ENCODE data around the gene GLCCI1.
A peak's percentile ranks its signal among the peaks of the same experiment; 100 is the strongest.
"Not testable (repeated sequence)": the region's sequence is repeated elsewhere in the genome, so short reads cannot be mapped to it uniquely, and the experiment has no call there.

GLCCI1 gene

GRCh38 chr7:7992506-7992905 lies 23.9 kb downstream of the GLCCI1 start:
- DNase-seq: no peak

DNA sequence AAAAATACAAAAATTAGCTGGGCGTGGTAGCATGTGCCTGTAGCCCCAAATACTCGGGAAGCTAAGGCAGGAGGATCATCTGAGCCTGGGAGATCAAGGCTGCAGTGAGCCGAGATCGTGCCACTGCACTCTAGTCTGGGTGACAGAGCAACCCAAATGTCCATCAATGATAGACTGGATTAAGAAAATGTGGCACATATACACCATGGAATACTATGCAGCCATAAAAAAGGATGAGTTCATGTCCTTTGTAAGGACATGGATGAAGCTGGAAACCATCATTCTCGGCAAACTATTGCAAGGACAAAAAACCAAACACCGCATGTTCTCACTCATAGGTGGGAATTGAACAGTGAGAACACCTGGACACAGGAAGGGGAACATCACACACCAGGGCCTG lies 26.8 kb downstream of the GLCCI1 start:
- DNase-seq: not testable (repeated sequence)

GRCh38 chr7:7996568-7996967 lies 28.0 kb downstream of the GLCCI1 start:
- DNase-seq: no peak

GRCh38 chr7:8000315-8000941 lies 31.8 kb downstream of the GLCCI1 start:
- no peak for DNase-seq

GRCh38 chr7:8003077-8003476 lies 34.5 kb downstream of the GLCCI1 start:
- no peak for DNase-seq

GRCh38 chr7:8005279-8005678 lies 36.7 kb downstream of the GLCCI1 start:
- no peak for DNase-seq

DNA sequence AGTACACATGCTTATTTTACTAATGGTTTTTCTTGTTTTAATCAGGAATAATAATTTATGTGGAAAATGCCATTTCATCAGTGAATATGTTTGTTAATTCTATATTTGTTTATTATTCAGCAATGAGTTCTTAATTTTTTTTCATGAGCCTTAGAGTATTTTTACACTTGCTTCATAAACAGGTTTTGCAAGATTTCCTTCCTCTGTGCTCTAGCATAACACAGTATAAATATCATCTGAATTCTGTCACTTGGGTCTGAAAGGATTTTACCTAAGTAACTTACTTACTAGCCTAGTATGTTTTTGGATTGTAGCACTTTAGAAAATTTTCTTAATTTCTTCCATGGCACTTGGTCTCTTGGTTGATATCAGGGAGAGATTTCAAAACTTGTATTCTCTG lies 45.8 kb downstream of the GLCCI1 start:
- no peak for DNase-seq

- DNase-seq: peak; percentile 58
Measured at GRCh38 chr7:8015100-8015745, 46.6 kb downstream of the GLCCI1 start.

GRCh38 chr7:8015746-8016120 lies 47.1 kb downstream of the GLCCI1 start:
- no peak for DNase-seq

- DNase-seq: no peak
Measured at GRCh38 chr7:8017423-8017822, 48.8 kb downstream of the GLCCI1 start.

DNA sequence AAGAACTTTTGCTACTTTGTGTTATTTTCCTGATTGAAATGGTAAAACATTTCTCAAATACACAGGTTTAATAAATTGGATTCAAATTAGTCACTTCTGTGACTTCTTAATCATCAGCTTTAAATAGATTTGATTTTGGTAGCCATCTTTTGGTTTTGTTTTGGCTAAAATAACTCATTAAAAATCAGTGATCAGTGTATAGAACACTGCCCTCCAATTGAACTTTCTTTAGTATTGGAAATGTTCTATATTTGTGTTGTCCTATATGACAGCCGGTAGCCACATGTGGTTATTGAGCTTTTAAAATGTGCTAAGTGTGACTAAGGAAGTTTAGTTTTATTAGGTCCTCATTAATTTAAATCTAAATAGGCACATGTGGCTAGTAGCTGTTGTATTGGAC lies 50.4 kb downstream of the GLCCI1 start:
- no peak for DNase-seq

DNA sequence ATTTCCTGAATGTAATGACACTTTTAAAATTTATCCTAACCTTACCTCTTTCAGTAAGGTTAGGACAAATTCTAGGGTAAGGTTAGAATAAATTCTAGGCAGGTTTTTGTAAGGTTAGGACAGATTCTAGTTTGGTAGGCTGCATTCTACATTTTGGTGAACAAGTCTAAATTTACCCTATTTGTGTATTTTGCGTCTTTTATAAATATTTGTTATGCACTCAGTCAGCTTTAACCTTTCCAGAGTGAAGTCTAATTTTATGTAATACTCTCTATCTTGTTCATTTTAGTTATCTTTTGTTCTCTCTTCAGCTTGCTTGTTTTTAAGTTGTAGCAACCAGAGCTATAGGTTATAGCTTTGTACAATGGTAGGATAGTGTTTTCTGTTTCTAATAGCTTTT lies 54.0 kb downstream of the GLCCI1 start:
- no peak for DNase-seq

GRCh38 chr7:8035192-8035591 lies 66.6 kb downstream of the GLCCI1 start:
- no peak for DNase-seq

DNA sequence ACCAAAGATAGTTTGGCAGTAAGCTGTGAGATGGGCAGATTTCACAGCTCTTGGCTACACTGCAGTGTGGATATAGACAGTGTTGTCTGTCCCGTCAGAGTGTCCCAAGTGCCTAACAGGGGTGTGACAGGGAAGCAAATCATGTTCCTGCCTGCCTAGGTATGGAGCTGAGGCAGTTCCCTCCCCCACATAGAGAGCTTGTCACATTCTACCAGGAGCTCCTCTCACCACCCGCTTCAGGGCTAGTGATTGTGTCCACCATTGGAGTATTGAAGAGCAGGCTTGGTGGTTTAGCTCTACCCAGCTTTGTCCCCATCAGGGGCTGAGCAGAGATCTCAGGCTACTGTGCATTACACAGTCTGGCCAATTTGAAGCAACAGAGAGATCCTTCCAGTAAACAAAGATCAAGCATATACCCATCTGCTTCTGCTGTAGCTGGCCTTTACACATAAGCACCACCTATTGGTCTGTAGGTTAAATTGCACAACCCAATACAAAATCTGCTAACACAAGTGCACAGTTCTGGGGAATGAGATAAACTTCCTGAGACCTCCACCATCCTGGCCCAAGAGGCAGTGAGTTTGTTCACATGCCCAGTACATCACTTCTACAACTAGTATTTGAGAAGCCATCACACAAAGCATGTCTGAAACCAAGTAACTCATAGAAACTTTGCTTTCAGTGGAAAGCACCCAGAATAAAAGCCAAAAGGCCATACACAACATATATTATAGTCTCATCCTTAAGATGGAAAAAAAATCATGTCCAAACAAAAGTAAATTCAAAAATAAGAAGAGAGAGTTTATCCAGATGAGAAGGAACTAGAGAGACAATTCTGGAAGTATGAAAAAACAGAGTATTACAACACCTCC lies 67.3 kb downstream of the GLCCI1 start:
- peak; percentile 64 for DNase-seq

DNA sequence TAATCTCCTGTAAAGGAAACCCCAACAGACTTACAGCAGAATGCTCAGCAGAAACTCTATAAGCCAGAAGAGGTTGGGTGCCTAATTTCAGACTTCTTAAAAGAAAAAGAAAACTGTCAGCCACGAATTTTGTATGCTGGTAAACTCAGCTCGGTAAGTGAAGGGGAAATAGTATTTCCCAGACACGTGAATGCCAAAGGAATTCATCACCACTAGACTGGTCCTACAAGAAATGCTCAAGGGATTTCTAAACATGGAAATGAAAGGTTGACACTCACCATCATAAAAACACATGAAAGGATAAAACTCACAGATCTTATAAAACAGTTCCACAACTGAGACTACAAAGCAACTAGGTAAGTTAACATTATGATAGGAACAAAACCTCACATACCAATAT lies 68.6 kb downstream of the GLCCI1 start:
- no peak for DNase-seq

DNA sequence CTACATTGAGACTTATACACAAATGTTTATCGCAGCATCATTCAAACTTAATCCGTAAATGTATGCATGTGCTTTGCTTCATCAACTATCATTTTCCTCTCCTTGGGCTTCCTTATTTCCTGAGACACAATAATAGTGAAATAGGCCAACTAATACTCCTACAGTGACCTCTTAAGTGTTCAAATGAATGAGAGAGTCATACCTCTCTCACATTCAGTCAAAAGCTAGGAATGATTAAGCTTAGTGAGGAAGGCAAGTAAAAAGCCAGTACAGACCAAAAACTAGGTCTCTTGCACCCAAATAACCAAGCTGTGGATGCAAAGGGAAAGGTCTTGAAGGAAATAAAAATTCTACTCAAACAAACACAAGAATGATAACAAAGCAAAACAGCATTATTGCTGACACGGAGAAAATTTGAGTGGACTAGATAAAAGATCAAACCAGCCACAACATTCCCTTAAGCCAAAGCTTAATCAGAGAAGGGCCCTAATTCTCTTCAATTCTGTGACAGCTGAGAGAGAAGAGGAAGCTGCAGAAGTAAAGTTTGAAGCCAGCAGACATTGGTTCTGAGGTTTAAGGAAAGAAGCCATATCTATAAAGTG lies 72.3 kb downstream of the GLCCI1 start:
- no peak for DNase-seq

DNA sequence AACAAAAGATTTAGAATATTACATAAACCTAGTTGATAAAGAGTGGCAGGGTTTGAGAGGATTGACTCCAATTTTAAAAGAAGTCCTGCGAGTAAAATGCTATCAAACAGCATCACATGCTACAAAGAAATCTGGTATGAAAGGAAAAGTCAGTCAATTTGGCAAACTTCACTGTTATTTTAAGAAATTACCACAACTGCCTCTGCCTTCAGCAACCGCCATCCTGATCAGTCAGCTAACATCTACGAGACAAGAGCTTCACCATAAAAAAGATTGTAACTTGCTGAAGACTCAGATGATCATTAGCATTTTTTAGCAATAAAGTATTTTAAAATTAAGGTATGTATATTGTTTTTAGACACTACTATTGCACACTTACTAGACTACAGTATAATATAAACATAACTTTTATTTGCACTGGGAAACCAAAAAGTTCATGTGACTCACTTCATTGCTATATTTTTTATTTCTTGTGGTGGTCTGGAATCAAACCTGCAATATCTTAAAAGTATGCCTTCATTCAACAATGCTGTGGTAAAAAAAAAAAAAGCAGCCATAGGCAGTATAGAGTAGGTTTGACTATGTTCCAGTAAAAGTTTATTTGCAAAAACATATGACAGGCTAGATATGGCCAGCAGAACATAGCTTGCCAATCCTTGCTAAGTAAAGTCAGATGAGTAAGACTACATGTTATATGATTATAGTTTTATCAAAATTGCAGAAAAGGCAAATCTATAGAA lies 74.4 kb downstream of the GLCCI1 start:
- DNase-seq: no peak

- no peak for DNase-seq
Measured at GRCh38 chr7:8044761-8045430, 76.3 kb downstream of the GLCCI1 start.

- DNase-seq: not testable (repeated sequence)
Measured at GRCh38 chr7:8048067-8048466, 79.5 kb downstream of the GLCCI1 start.

GRCh38 chr7:8051373-8051772 lies 82.8 kb downstream of the GLCCI1 start:
- no peak for DNase-seq

- DNase-seq: no peak
Measured at GRCh38 chr7:8051998-8052397, 83.4 kb downstream of the GLCCI1 start.

DNA sequence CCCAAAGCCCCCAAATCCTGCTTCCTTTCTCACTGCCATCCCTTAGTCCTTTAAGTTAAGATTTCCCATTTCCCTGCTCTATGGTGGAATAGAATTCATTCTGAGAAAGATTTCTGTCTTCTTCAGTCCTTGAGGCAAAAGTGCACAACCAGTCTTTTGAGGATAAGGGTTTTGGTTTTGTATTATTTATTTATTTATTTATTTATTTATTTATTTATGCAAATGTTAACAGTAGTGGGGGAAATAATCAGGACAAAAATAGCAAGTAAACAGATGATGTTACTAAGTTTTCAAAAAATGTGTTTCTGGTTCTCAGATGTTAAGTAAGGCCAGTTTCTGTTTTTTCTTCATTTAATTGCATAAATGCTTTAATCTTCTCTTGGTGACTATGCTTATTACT lies 84.2 kb downstream of the GLCCI1 start:
- DNase-seq: no peak

Data from CD4-positive, alpha-beta T cell treated with Interleukin-12 subunit alpha and Interleukin-12 subunit beta, for 1 hour (primary cell).